GM03348 (cell line): ENCODE measurements around the gene C1orf74.

Experiments used
- DNase-seq: peaks from one replicate; pipeline ENCODE4 v3.0.0; 2012; ENCODE audit warnings: low spot score

The C1orf74 gene

GRCh38 chr1:209770636-209771415 lies 13.5 kb downstream of the C1orf74 start:
- no peak for DNase-seq

GRCh38 chr1:209769971-209770370 lies 14.4 kb downstream of the C1orf74 start:
- no peak for DNase-seq

DNA sequence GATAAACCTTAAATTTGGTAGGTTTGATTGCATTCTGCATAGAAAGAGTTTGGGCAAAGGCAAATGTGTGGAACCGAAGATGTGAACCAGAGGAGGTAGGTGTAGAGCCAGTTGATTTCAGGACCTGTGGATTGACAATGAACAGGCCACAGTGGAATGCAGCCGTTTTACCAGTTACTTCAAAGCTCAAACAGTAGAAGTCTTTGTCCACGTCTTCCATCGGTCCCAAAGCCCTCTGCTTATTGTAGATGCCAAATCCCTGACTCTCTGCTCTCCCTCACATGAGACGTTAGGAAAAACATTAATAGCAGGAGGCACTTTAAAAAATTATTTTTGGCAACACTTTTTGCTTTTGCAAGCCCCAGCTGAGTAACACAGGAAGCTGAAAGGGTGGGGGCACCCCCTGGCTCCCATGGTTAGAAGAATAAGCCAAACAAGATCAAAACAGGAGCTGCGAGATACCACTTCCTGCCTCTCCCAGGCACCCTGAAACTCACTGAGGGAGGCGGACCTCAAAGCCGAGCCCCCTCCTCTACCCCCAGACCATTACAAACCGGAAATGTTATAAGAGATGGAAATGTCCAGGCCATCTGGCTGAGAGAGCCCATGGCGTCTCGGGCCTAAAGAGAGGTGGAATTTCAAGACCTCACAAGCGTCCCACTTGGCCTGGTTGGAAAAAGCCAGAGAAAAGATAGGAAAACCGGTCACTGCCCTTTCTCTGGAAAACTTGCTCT lies 15.0 kb downstream of the C1orf74 start:
- peak; percentile 87 for DNase-seq

DNA sequence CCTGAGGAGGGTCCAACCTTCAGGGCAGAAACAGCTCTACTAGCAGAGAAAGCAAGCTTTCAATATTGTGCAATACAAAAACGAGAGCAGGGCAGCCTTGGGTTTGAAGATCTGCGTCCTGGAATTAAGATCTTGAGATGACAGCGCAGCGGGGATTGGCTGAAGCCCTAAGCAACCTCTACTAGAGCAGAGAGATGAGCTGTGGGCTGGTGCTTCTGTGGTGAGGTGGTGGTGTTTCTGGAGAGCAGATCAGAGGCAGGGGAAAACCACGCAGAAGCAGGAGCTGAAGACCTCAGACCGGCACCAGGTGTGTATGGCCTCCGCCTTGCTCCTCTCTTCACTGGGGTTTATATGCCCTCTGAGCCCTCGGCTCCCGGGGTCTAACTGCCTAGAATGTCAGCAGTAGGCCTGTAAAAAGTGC lies 16.0 kb downstream of the C1orf74 start:
- DNase-seq = no peak

- DNase-seq = no peak
Observed at GRCh38 chr1:209767706-209768105, 16.7 kb downstream of the C1orf74 start.

DNA sequence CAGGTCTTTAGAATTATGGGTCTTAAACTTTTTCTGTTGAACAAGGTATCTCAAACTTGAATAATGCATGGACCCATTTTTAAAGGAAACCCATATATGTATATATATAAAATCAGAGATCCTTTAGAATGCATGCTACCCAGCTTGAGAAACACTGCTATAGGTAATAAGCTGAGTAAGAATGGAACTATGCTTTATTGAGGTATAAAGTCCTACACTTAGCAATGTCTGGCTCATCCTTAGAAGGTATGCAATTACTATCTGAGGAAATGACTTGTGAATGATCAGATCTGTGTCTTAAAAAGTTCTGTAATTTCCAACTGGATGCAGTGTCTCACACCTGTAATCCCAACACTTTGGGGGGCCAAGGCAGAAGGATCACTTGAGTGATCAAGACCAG lies 17.3 kb downstream of the C1orf74 start:
- no peak for DNase-seq

DNA sequence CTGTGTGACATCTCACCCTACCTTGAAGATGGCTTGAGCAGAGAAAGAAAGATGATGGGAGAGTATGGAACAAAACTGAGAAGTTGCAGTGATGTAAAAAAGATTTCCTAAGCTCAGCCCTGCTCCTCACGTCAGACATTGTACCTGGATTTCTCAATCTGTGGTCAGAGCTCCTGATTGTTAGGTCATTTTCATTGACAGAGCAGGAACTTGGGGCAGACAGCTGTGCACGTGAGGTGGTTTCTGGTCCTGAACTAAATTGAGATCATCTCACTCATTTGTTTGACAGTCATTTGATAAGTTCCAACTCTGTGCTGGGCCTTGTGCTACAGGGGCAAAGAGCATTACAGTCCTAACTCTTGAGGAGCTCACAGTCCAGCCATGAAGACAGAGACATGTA lies 18.3 kb downstream of the C1orf74 start:
- DNase-seq = no peak

GRCh38 chr1:209761011-209761635 lies 23.2 kb downstream of the C1orf74 start:
- DNase-seq = peak; percentile 24

DNA sequence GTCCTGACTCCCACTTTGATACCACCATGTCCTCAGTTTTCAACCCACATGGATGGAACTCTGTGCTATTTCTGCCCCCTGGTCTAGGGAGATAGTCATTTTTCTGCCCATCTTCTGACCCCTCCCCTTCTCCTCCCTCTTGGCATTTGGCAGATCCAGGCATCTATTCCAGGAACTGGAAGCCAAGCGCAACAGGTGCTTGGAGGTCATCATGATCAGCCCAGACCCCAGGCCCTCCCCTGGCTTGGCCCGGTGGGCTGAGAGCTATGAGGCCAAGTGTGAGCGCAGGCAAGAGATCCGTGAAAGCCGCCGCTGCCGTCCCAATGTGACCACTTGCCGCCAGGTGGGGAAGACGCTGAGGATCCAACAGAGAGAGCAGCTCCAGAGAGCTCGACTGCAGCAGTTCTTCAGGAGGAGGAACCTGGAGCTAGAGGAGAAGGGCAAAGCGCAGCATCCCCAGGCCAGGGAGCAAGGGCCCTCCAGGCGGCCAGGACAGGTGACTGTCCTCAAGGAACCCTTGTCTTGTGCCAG lies 24.5 kb downstream of the C1orf74 start:
- DNase-seq = no peak

- no peak for DNase-seq
Observed at GRCh38 chr1:209758400-209758799, 26.0 kb downstream of the C1orf74 start.

DNA sequence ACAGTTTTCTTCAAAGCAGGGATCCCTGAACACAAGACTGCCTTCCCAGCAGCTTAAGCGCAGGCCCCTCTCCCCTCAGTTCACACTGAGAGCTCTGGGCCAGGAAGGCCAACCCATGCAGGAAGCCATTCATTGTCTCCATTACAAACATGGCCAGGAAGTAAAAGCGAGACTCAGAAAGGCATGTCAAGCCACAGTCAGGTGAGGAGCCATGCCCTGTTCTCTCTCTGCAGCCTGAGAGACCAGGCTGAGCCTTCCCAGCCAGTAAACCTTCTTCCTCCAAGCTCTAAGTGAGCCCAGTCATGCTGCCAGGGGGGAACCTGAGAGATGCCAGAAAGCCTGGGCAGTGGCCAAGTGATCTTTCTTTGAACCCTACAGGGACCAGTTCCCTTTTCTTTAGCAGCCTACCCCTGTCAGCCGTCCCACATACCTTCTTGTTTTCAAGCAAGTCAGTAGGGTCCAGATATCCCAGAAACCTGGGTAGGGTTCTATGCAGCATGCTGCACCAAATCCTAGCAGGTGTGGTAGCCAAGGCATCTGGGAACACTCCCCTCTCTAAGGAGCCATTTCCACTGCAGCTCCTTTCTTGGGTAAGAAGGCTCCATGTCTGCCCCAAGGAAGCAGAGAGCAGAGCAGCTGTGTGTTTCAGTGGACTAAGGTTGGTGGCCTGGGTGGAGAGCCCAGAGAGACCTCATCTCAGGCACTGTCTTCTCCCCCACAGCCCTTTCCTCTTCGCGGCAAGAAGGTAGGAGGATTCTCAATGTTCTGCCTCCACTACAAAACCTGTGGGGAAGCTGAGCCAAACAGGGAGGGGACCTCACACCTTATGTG lies 27.5 kb downstream of the C1orf74 start:
- DNase-seq = no peak

GRCh38 chr1:209755926-209756614 lies 28.3 kb downstream of the C1orf74 start, which contains the start of gene TRAF3IP3:
TSS of gene TRAF3IP3 (plus strand) at chr1:209756053. CDS start at chr1:209760040, 3,987 bp downstream.
- no peak for DNase-seq

GRCh38 chr1:209755256-209755655 lies 29.1 kb downstream of the C1orf74 start:
- DNase-seq = no peak

- DNase-seq = no peak
Observed at GRCh38 chr1:209752890-209753289, 31.5 kb downstream of the C1orf74 start.

- DNase-seq = no peak
Observed at GRCh38 chr1:209751627-209752231, 32.6 kb downstream of the C1orf74 start.

- no peak for DNase-seq
Observed at GRCh38 chr1:209749670-209750323, 34.6 kb downstream of the C1orf74 start.

DNA sequence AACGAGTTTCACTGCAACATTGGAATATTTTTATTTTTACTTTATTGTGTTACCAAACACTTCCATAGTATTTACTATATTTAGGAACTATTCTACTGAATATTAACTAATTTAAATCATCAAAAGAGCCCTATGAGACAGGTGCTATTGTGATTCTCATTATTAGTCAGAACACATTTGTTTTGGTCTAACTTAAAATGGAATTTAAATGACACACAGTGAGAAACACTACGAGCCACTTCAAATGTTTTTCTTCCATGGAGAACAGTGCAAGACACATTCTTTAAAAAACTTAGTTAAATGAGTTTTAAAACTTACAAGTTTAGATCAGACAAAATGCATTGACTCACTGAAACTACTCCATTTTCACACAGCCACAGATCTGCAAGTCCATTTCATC lies 35.2 kb downstream of the C1orf74 start:
- DNase-seq = no peak

GRCh38 chr1:209748620-209749019 lies 35.7 kb downstream of the C1orf74 start:
- DNase-seq = no peak

- peak; percentile 90 for DNase-seq
Observed at GRCh38 chr1:209747580-209748262, 36.6 kb downstream of the C1orf74 start.
